ENCODE results near the gene BRPF3.

DNA sequence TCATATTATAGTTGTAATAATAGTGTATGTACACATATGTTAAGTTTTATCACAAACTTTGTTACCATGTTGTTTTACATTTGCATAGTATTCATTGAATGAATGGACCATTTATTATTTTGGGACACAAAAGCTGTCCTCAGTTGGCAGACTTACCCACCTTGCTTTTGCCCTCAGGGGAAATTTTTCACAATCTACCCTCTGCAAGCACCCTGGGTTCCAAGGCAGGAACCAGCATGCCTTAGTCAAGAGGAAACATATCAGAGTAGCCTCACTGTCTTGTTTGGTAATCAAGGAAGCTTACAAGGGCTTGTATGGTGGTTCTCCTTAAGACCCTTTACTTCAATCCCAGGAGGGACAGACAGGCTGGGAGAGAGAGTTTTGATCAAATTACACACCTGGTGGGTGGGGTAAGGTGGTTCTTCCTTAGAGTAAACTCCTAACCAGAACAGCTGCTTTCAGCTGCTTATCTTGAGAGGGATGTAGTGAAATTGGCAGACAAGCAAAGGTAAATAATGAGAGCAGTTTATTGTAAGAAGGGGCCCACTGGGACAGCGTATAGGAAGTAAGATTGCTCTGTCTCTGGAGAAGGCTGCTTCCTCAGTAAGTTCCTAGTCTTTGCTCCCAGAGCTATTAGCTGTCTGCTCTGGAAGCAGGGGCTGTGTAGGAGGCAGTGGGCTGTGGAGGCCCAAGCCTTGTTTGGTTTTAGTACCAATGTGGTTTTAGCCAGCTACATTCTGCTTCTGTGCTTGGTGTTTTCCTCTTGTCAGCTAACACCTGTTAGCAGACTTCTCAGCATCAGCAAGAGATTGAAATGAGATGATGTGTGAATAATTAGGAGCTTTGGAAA lies 31.1 kb downstream of the BRPF3 start:
- TF ChIP-seq, protein P1, sequence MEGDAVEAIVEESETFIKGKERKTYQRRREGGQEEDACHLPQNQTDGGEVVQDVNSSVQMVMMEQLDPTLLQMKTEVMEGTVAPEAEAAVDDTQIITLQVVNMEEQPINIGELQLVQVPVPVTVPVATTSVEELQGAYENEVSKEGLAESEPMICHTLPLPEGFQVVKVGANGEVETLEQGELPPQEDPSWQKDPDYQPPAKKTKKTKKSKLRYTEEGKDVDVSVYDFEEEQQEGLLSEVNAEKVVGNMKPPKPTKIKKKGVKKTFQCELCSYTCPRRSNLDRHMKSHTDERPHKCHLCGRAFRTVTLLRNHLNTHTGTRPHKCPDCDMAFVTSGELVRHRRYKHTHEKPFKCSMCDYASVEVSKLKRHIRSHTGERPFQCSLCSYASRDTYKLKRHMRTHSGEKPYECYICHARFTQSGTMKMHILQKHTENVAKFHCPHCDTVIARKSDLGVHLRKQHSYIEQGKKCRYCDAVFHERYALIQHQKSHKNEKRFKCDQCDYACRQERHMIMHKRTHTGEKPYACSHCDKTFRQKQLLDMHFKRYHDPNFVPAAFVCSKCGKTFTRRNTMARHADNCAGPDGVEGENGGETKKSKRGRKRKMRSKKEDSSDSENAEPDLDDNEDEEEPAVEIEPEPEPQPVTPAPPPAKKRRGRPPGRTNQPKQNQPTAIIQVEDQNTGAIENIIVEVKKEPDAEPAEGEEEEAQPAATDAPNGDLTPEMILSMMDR (IDR thresholded peaks at IDR 0.05; ENCODE audit: low read depth, low read length, missing input control): no peak
- no peak for TF ChIP-seq HNF4G (IDR thresholded peaks at IDR 0.05)
- TF ChIP-seq NR2F2 (IDR thresholded peaks at IDR 0.05): no peak
